Lung (tissue), 14 donors: ENCODE results near the gene CTAGE6. TPM values are rescaled to one million over a fixed set of nuclear protein-coding genes. Genes with fewer than 3 reads are reported as not detected.
"Not testable (repeated sequence)": the region's sequence is repeated elsewhere in the genome, so short reads cannot be mapped to it uniquely, and the experiment has no call there.

ENCODE experiments used
- ATAC-seq: fragments of 200-7000 bp; cut with Tn5 transposase; one replicate; pipeline ENCODE4 v1.9.1; 2020; ENCODE audit warnings: moderate number of reproducible peaks; ENCODE audit not compliant: insufficient read depth, low FRiP score
- DNase-seq, 3 donors: peaks; one replicate each; pipeline ENCODE4 v3.0.0-alpha.2; 2013 to 2017
- H3K27ac ChIP-seq, 2 donors: one replicate each; pipeline ENCODE4 v1.5.1; 2013; ENCODE audit warnings: mild to moderate bottlenecking in 2 of 2, moderate library complexity in 2 of 2, control low read depth in 1 of 2, inconsistent platforms in 1 of 2, low read depth in 1 of 2, low read length in 1 of 2
- H3K27me3 ChIP-seq, 3 donors: one replicate each; pipeline ENCODE4 v1.5.1; 2013; ENCODE audit warnings: low read length in 2 of 3; ENCODE audit not compliant: control insufficient read depth in 3 of 3, insufficient read depth in 3 of 3
- H3K36me3 ChIP-seq, 4 donors: one replicate each; pipeline ENCODE4 v1.5.1; 2013; ENCODE audit warnings: low read length in 4 of 4, mild to moderate bottlenecking in 1 of 4, moderate library complexity in 1 of 4; ENCODE audit not compliant: control insufficient read depth in 4 of 4, insufficient read depth in 4 of 4
- H3K4me1 ChIP-seq, 5 donors: one replicate each; pipeline ENCODE4 v1.5.1; 2013; ENCODE audit warnings: low read length in 5 of 5, mild to moderate bottlenecking in 2 of 5, moderate library complexity in 1 of 5; ENCODE audit not compliant: control insufficient read depth in 5 of 5, insufficient read depth in 5 of 5
- H3K4me3 ChIP-seq: one replicate; pipeline ENCODE4 v1.5.1; 2013; ENCODE audit warnings: mild to moderate bottlenecking, control low read depth, moderate library complexity
- H3K9ac ChIP-seq, 2 donors: one replicate each; pipeline ENCODE4 v1.5.1; 2013; ENCODE audit warnings: low read length in 2 of 2, control low read depth in 1 of 2; ENCODE audit not compliant: insufficient read depth in 1 of 2
- H3K9me3 ChIP-seq, 4 donors: one replicate each; pipeline ENCODE4 v1.5.1; 2013; ENCODE audit warnings: low read length in 3 of 4, mild to moderate bottlenecking in 1 of 4, moderate library complexity in 1 of 4; ENCODE audit not compliant: control insufficient read depth in 4 of 4, insufficient read depth in 3 of 4
- WGBS, 2 donors: extraction: QIAGEN DNeasy Blood & Tissue Kit; methylation state at CpG; one replicate each; pipeline ENCODE4 v1.1.7; 2013; 5-methylcytosine and 5-hydroxymethylcytosine counted together
- long read RNA-seq, 5 donors: transcript quantifications; one replicate each; lab custom pipeline, GENCODE V29; 2026
- polyA plus RNA-seq, 2 donors: library from polyadenylated mRNA; stranded (reverse); fragments of 200-250 nt; gene quantifications; one replicate each; pipeline ENCODE4 v1.2.1, GENCODE V29; 2013
- total RNA-seq, 2 donors: library from RNA; depleted of rRNA in 1 of 2; stranded (reverse); fragments of >200 nt in 1 of 2; gene quantifications; one replicate each; pipeline ENCODE4 v1.2.1, GENCODE V29; 2014 to 2021
- donor health status: Bipolar disorder and iron deficiency.
- donor health status: healthy.
- donor health status: DM: yes; HTN: yes; CAD: no.

CTAGE6 gene
- total RNA-seq, result 1 to 10 TPM in 1 of 2 donors, not detected in 1; 2.0 TPM
- polyA plus RNA-seq, result under 1 TPM in 1 of 2 donors, not detected in 1; 0.01 TPM
- long read RNA-seq, donor 1, partial matches to known transcripts, result 0 of 1 reads
- long read RNA-seq, donor 1, other reads (novel, unspliced or antisense), result 0 of 1 reads
- long read RNA-seq, donor 2, result 0 reads
- long read RNA-seq, donor 3, result 0 reads
- long read RNA-seq, donor 4, result 0 reads
- long read RNA-seq, donor 5, result 0 reads

GRCh38 chr7:143757596-143757995, at the start of gene CTAGE6:
CTAGE6 (minus strand) TSS chr7:143757696; CDS start chr7:143757658, 38 bp downstream.
- not testable (repeated sequence) for H3K27ac ChIP-seq, H3K4me3 ChIP-seq, H3K9me3 ChIP-seq, H3K27me3 ChIP-seq, DNase-seq, H3K9ac ChIP-seq, H3K4me1 ChIP-seq, ATAC-seq, H3K36me3 ChIP-seq
- no CpG with 5 or more reads among the region's 19 CpGs for WGBS, 2 donors

- not testable (repeated sequence) for H3K36me3 ChIP-seq, H3K9me3 ChIP-seq, H3K27ac ChIP-seq, H3K4me1 ChIP-seq, DNase-seq, H3K9ac ChIP-seq, H3K4me3 ChIP-seq, H3K27me3 ChIP-seq
- ATAC-seq, result peak; percentile 34
- no CpG with 5 or more reads among the region's 5 CpGs for WGBS, 2 donors
These were observed 49.2 kb upstream of the CTAGE6 start for GRCh38 chr7:143806664-143807071.

GRCh38 chr7:143797896-143798290, 40.4 kb upstream of the CTAGE6 start:
- H3K36me3 ChIP-seq, H3K9ac ChIP-seq, H3K27ac ChIP-seq, H3K9me3 ChIP-seq, ATAC-seq, H3K4me1 ChIP-seq, DNase-seq, H3K27me3 ChIP-seq, H3K4me3 ChIP-seq: not testable (repeated sequence)
- whole genome bisulfite sequencing, 2 donors, result 80% methylated on average over 1 of the region's 2 CpGs; no CpG with 5 or more reads in 1 of the 2 donors

- H3K9me3 ChIP-seq, DNase-seq, H3K36me3 ChIP-seq, H3K27me3 ChIP-seq, ATAC-seq, H3K4me1 ChIP-seq, H3K27ac ChIP-seq, H3K4me3 ChIP-seq, H3K9ac ChIP-seq: not testable (repeated sequence)
- 83 to 89% methylated on average over 1 to 4 of the region's 6 CpGs for WGBS, 2 donors
These were observed 39.8 kb upstream of the CTAGE6 start for GRCh38 chr7:143797119-143797895.

- not testable (repeated sequence) for H3K27ac ChIP-seq, ATAC-seq, H3K4me3 ChIP-seq, DNase-seq, H3K9me3 ChIP-seq, H3K9ac ChIP-seq, H3K36me3 ChIP-seq, H3K4me1 ChIP-seq, H3K27me3 ChIP-seq
- no CpG with 5 or more reads among the region's 2 CpGs for WGBS, 2 donors
These were observed 38.2 kb upstream of the CTAGE6 start for GRCh38 chr7:143795653-143796052.

- not testable (repeated sequence) for H3K36me3 ChIP-seq, H3K9ac ChIP-seq, H3K4me3 ChIP-seq, H3K9me3 ChIP-seq, H3K27ac ChIP-seq, H3K27me3 ChIP-seq, H3K4me1 ChIP-seq, DNase-seq, ATAC-seq
- WGBS, 2 donors, result 98 to 100% methylated on average over 2 of the region's 2 CpGs
These were observed 35.1 kb upstream of the CTAGE6 start for GRCh38 chr7:143792633-143793032.

- H3K9ac ChIP-seq, H3K27me3 ChIP-seq, H3K9me3 ChIP-seq, DNase-seq, H3K4me1 ChIP-seq, ATAC-seq, H3K4me3 ChIP-seq, H3K27ac ChIP-seq, H3K36me3 ChIP-seq: not testable (repeated sequence)
- no CpG with 5 or more reads among the region's 7 CpGs for WGBS, 2 donors
These were observed 28.1 kb upstream of the CTAGE6 start for GRCh38 chr7:143785415-143786182.

- not testable (repeated sequence) for ATAC-seq, H3K27ac ChIP-seq, DNase-seq, H3K4me3 ChIP-seq, H3K4me1 ChIP-seq, H3K9me3 ChIP-seq, H3K27me3 ChIP-seq, H3K9ac ChIP-seq, H3K36me3 ChIP-seq
- 81 to 86% methylated on average over 1 to 2 of the region's 2 CpGs for WGBS, 2 donors
These were observed 22.1 kb upstream of the CTAGE6 start for GRCh38 chr7:143779591-143779990.
